ENCODE measurements around the gene TRPC4.
"Not testable (repeated sequence)": the region's sequence is repeated elsewhere in the genome, so short reads cannot be mapped to it uniquely, and the experiment has no call there.

The TRPC4 gene

DNA sequence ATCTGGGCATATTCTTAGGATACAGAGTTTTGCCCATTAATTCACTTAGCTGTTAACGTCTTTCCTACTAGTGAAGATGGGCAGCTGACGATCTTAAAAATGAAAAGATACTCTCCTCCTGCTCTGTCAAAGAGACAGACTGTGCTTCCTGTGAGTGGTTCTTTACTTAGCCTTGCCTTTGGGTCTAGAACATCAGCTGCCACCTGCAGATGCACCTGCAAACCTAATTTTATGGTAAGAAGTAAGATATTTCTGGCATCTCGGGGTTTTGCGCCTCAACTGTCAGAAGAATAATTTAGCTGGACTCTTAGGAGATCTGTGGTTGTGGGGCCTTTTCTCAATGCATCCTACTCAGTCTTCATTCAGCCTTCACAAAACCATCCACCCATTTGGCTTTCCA, 36.2 kb downstream of the TRPC4 start:
- no peak for DNase-seq (ENCODE audit: low spot score)

- DNase-seq (ENCODE audit: low spot score) = no peak
These were observed 53.3 kb downstream of the TRPC4 start for GRCh38 chr13:37816276-37816675.

DNA sequence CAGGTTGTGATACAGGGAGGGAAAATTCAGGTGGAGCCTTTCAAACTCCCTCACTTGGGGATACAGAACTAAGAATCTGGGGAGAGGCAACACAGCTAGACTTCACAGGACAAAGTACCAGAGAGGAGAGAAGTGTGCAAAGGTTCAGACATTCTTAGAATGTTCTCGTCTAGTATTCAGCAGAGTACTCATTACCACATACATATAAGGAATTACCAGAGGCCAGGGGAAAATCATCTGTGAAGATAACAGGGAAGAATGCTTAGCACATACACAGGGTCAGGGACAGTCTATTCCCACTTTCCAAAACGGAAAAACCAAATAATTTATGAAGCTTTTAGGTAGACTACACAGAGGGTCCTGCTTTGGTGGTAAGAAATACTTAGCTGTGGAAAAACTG, 58.1 kb downstream of the TRPC4 start:
- DNase-seq (ENCODE audit: low spot score) = no peak

DNA sequence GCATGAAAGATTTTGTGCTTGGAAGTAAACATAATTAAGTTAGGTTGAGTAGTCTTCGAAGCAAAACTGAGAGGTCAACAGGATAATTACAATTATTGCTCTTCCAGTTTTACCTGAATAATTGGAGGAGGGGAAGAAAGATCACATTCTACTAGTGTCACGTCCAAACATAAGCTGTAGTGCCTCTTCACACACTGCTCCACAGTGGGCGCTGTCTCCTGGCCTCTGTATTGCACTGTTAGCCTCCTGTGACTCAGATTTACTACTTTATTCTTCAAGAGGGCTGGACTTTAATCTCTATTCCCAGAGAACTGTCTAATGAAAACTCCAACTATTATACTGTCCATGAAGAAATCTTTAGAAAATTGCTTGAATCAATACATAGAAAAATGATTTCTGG, 62.9 kb downstream of the TRPC4 start:
- DNase-seq (ENCODE audit: low spot score) = no peak

DNA sequence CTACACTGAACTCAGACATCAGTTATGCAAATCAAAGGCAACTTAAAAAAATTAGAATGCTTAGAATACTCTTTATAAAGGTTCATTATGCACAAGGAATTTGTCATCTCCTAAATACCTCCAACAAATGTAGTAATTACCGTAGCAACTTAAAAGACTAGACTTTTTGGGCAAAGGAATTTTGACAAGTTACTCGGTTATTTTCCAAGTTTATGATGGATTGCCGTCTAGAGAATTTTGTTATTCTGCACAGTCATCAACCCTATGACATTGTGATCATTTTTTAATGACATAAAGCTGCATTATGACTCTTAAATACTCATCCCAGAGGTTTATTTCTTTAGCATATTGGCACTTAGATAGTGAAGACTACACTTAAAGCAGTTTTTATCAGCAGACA, 71.9 kb downstream of the TRPC4 start:
- no peak for DNase-seq (ENCODE audit: low spot score)

DNA sequence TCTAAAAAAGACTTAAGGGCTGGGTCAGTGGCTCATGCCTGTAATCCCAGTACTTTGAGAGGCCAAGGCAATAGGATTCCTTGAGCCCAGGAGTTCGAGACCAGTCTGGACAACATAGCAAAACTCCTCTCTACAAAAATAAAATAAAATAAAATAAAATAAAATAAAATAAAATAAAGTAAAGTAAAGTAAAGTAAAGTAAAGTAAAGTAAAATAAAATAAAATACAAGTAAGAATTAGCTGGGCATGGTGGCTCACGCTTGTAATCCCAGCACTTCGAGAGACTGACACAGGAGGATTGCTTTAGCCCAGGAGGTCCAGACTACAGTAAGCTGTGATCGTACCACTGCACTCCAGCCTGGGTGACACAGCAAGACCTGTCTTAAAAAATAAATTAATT, 72.8 kb downstream of the TRPC4 start:
- DNase-seq (ENCODE audit: low spot score) = not testable (repeated sequence)

DNA sequence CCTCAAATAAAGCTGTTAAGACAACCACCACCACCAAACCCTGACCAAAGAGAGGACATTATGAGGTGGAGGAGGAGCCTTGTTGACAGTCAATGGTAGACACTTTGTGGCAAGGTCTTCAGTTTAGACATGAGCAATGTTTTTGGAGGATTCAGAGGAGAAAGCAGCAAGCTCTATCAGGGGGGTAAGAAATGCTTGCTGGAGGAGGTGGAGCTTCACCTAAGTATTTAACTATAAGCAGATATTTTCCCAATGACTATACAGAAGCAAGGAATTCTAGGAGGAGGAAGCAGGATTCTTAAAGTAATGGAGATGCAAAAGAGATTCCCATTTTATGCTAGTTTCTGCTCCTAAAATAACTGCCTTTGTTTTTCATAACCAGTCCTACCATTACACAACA, 74.2 kb downstream of the TRPC4 start:
- DNase-seq (ENCODE audit: low spot score) = peak; percentile 17

- peak; percentile 6 for DNase-seq (ENCODE audit: low spot score)
These were observed 77.9 kb downstream of the TRPC4 start for GRCh38 chr13:37791699-37792098.

GRCh38 chr13:37788346-37788745, 81.2 kb downstream of the TRPC4 start:
- DNase-seq (ENCODE audit: low spot score) = no peak

DNA sequence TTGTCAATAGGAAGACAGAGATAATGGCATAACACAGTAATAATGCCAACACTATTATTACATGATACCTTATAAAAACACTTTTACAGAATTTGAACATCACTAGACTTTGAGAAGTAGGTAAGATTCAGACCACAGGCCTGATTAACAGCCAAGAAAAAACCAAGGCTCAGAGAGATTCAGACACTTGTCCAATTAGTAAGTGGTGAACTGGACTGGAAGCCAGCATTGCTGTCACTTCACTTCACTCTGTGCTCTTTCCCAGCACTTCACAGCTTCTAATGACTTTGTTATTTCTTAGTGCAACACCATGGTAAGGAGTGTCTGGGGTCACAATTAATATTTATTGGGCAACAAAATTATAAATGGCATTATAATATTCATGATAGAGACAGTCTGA, 91.9 kb downstream of the TRPC4 start:
- no peak for DNase-seq (ENCODE audit: low spot score)

DNA sequence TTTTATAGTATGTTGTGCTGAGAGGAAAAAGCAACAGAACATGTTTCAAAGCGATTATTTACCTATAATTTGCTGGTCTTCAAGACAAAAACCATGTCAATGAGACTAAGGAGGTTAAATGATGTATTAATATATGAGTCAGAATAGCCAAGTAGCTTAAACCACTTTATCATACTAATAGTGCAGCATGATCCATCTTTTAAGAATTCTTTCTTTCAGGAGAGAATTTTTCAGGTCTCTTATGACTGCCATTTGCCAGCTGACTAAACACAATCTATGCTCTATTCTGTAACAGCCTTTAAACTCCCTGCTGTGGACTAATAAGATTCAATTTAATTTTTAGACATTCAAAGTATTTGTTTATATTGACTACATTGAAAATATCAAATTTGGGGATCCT, 93.7 kb downstream of the TRPC4 start:
- DNase-seq (ENCODE audit: low spot score) = peak; percentile 41

GRCh38 chr13:37772644-37773043, 96.9 kb downstream of the TRPC4 start:
- no peak for DNase-seq (ENCODE audit: low spot score)

DNA sequence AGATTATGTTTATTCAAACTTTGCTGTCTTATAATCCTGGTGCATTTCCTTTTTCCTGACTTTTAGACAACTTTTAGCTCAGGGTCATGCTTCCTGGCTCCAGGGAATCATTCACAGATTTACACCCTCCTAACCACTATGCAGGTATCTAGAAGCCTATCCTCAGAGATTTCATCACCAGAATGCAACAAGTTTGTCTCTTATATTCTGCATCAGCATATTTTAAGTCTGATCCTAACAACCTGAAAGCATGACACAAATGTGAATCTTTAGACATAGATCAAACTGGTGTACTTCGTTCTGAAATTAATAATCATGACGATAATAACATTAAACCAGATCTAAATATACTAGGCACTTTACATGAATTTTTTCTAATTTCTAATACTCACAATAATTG, 100.0 kb downstream of the TRPC4 start:
- no peak for DNase-seq (ENCODE audit: low spot score)

DNA sequence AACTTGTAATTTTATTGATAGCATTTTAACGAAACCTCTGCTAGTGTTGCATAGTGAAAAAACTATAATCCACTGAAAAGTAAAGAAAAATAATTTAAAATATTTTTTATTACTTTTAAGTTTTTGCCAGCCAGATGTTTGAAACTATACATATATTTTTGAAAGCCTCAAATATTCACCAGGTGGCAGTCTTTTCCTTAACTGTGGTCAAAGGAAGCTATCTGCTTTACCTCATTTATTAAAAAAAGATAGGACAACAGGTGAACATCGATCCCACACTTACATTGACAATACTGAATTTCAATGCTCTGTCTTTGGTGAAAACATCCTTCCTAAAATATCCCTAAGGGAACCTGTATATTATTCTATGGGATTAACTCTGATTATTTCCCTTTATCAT, 100.5 kb downstream of the TRPC4 start:
- no peak for DNase-seq (ENCODE audit: low spot score)

DNA sequence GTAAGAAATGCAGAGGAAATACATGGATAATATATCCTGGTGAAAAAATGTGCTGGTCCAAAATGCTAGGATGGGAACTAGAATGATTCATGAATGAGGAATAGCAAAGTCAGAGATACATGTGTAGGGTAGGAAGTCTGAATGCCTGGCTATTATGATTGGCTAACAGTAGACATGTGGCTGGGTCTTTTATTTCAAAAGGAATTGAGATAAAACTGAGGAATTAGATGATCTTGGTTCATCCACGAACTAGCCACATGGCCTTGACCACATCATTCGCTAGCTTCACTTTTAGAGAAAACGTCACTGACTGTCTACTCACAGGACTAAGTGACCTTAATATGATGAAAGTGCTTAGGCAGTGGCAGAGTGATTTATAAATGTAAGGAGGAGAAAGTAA, 103.1 kb downstream of the TRPC4 start:
- no peak for DNase-seq (ENCODE audit: low spot score)

DNA sequence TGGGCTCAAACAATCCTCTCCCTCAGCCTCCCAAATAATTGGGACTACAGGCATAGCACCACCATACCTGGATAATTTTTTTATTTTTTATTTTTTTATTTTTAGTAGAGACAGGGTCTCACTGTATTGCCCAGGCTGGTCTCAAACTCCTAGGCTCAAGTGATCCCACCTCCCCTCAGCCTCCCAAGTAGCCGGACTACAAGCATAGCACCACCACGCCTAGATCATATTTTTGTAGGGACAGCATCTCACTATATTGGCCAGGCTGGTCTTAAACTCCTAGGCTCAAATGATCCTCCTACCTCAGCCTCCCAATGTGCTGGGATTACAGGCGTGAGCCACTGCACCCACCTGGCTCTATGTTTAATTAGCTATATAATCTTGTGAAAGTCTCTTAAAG, 114.2 kb downstream of the TRPC4 start:
- no peak for DNase-seq (ENCODE audit: low spot score)

DNA sequence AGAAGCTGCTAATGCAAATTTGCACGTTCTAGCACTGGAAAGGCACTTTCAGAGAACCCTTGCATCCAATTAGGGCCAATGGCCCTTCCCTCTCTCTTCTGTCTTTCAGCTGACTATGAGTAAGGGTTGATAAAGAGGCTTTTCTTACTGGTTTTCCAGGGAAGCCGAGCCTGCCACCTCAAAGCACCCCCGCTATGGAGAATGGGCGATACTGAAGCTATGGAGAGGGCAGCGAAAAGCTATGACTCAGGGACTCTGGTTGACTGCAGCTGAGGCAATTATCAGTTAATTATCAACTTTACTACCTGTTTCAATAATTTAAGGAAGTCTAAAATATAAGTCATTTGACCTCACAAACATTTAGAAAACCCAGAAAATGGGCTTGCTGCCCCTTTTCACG, 115.8 kb downstream of the TRPC4 start:
- peak; percentile 98 for DNase-seq (ENCODE audit: low spot score)

DNA sequence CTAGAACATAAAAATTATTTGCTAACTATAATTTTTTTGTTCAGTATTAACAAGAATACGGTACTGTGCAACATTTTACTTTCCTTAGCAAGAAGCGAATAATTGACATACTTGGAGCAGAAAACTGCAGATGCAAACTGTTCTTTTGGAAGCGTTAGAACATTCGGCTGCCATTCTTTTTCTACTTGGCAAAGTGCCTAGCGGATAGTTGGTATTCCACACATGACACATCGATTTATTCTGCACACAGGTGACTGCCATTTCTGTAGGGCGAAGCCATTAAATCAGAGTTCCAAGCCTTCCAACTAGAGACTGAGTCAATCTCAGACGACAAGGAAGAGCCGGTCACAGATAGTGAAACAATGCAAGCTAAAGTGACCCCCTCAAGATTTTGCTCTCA, 117.4 kb downstream of the TRPC4 start:
- DNase-seq (ENCODE audit: low spot score) = peak; percentile 35

DNA sequence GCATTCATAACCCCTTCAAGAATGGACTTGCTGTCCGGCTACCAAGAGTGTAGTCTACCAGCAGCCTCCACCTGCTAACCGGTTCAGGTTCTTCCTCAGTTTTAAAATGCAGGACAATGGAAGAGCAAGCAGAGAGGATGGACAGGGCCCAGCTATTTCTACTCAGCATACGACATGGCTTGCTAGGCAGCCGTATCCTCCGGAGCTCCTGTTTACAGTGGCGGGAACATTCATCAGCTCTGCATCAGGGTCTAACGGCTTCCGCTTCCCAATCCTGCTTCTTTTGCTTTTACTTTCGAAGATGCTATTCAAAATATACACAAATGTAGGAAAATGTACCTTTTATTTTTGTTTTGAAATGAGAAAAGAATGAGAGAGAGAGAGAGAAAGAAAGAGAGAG, 118.5 kb downstream of the TRPC4 start:
- no peak for DNase-seq (ENCODE audit: low spot score)

DNA sequence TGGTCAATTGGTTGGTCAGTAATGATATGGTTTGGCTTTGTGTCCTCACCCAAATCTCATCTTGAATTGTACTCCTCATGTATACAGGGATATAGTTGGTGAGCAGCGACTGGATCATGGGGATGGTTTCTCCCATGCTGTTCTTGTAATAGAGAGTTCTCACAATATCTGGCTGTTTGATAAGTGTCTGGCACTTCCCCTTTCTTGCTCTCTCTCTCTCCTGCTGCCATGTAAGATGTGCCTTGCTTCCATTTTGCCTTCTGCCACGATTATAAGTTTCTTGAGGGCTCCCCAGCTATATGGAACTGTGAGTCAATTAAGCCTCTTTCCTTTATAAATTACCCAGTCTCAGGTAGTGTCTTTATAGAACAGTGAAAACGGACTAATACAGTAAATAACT, 120.7 kb downstream of the TRPC4 start:
- DNase-seq (ENCODE audit: low spot score) = no peak

DNA sequence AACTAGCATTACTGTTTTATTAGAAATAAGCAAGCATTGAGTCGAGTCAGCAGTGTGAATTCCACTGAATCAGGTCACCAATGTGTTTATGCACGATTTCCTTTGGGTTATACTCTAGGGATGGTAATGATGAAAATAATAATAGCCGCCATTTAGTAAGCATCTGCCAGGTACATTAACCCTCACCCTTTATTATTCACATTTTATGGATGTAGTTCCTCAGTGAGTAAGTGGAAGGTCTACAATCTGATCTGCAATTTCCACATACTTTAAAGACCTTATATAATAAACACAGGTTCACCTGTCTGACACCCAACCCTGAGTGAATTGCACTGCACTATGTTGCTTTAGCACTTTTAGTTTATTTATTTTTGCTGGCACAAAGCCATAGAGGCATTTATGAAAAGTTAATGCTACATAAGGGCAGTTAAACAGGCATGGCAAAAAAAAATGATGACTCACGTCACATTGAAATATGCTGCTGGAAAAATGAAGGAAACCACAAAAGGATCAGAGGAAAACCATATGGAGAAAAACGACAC, 122.4 kb downstream of the TRPC4 start:
- DNase-seq (ENCODE audit: low spot score) = peak; percentile 35

DNA sequence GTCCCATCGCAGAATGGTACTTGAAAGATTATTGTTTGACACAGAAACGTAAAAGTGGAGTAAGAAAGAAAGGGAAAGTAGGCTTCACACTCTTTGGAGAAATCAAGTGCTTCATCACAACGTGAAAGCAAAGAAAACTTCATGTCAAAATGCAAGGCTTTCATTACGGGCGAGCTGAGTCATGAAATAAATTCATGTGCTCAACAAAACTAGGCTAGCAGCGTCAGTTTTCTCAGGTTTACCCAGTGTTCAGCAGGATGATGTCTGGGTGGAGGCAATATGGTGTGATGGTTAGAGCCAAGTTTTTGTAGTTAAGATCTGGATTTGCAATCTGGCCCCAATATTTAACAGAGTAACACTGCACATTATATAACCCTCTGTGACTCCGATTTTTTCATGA, 128.0 kb downstream of the TRPC4 start:
- DNase-seq (ENCODE audit: low spot score) = no peak

DNA sequence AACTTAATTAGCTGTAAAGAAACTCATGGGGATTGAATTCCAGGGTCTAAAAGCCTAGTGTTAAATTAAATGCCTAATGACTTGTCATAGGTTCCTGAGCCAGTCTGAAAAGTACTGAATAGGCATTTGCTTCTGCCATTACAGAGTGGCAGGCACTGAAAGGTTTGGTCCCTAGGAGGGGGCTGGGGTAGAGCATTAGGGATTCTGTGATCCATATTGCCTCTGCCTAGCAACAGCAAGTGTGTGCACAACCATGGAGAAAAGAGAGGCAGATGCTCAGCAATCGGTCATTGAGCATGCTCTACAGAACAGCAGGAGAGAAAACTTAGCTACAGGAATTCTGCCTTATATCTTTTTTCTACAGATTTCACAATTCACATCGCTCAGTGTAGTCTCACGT, 133.5 kb downstream of the TRPC4 start:
- DNase-seq (ENCODE audit: low spot score) = no peak

DNA sequence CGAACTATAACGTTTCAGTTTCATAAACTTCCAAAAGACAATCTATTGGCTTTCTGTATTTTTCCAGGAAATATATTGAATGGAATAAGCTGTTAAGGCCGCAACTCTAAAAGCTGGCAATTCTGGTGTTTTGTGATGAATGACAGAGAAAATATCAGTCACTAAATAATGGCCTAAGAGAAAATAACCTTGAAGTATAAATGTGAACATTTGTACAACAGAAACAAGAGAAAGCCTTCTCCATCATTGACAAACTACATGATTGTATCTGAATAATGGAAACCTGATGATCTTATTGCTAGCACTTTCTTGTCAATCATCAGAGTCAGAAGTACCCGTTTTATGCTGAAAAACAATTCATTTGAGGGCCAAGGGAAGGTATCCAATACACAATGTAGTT, 134.3 kb downstream of the TRPC4 start:
- DNase-seq (ENCODE audit: low spot score) = no peak

DNA sequence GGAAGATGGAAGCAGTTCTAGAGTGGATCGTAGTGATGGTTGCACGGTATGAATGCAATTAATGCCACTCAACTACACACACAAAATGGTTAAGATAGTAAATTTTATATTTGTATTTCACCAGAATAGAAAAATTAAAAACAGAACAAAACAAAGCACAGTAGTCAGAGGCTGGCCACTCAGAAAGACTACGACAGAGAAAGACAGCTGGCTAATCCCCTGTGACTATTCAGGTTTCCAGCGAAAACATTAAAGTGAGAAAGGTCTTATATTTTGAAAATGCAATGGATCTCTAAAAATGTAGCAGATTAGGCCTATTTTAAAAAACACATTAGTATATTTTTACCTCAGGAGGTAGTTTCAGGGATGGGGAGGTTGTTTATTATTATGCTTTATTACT, 139.7 kb downstream of the TRPC4 start:
- no peak for DNase-seq (ENCODE audit: low spot score)
